HepG2 (cell line): Measurements from ENCODE around the gene LRRC45. TPM values are rescaled to one million over a fixed set of nuclear protein-coding genes. Genes with fewer than 3 reads are reported as not detected.

Experiments
- ATF6 ChIP-seq: sonication (generic); formaldehyde crosslinking; conservative IDR thresholded peaks from 2 replicates; pipeline ENCODE4 v1.4.0; 2020; ENCODE audit warnings: missing genetic modification reagents
- CCDC6 ChIP-seq: sonication (generic); formaldehyde crosslinking; IDR thresholded peaks from 2 replicates; pipeline ENCODE4 v1.8.1; 2022; ENCODE audit warnings: mild to moderate bottlenecking, missing genetic modification reagents, moderate library complexity
- GTF3A ChIP-seq: sonication (generic); formaldehyde crosslinking; conservative IDR thresholded peaks from 2 replicates; pipeline ENCODE4 v1.4.0; 2020; ENCODE audit warnings: mild to moderate bottlenecking, missing genetic modification reagents
- HES4 ChIP-seq: sonication (generic); formaldehyde crosslinking; IDR thresholded peaks from 2 replicates; pipeline ENCODE4 v1.9.0; 2021; ENCODE audit warnings: mild to moderate bottlenecking, missing genetic modification reagents, borderline replicate concordance
- HNRNPL ChIP-seq: fragments of 200-400 bp; formaldehyde crosslinking; IDR thresholded peaks from 2 replicates; pipeline ENCODE4 v1.6.1; 2017; ENCODE audit warnings: mild to moderate bottlenecking, low read depth, low read length
- KDM4B ChIP-seq: sonication (generic); formaldehyde crosslinking; IDR thresholded peaks from 2 replicates; pipeline ENCODE4 v1.4.0; 2020; ENCODE audit warnings: missing genetic modification reagents
- PHF20 ChIP-seq: sonication (generic); formaldehyde crosslinking; IDR thresholded peaks from 2 replicates; pipeline ENCODE4 v1.5.0; 2020; ENCODE audit warnings: mild to moderate bottlenecking, missing genetic modification reagents
- PRDM4 ChIP-seq: sonication (generic); formaldehyde crosslinking; IDR thresholded peaks from 2 replicates; pipeline ENCODE4 v1.9.0; 2021; ENCODE audit warnings: missing genetic modification reagents, borderline replicate concordance
- RAD21 ChIP-seq: fragments of 450-650 bp; formaldehyde crosslinking; IDR thresholded peaks from 2 replicates; pipeline ENCODE4 v1.5.0; 2020; ENCODE audit warnings: mild to moderate bottlenecking
- SALL1 ChIP-seq: sonication (generic); formaldehyde crosslinking; IDR thresholded peaks from 2 replicates; pipeline ENCODE4 v1.8.0; 2022; ENCODE audit warnings: mild to moderate bottlenecking, missing genetic modification reagents
- SIN3A ChIP-seq: IDR thresholded peaks from 2 replicates; pipeline ENCODE4 v1.6.1; 2011; ENCODE audit warnings: low read depth, mild to moderate bottlenecking, control low read depth, low read length, borderline replicate concordance
- ZBTB7A ChIP-seq: sonication (generic); formaldehyde crosslinking; IDR thresholded peaks from 2 replicates; pipeline ENCODE4 v1.8.0; 2022; ENCODE audit warnings: mild to moderate bottlenecking, missing genetic modification reagents
- ZNF280D ChIP-seq: sonication (generic); formaldehyde crosslinking; IDR thresholded peaks from 2 replicates; pipeline ENCODE4 v1.5.1; 2020; ENCODE audit warnings: mild to moderate bottlenecking, missing genetic modification reagents
- ZNF296 ChIP-seq: sonication (generic); formaldehyde crosslinking; conservative IDR thresholded peaks from 2 replicates; pipeline ENCODE4 v1.5.0; 2020; ENCODE audit warnings: mild to moderate bottlenecking, missing genetic modification reagents
- ZNF710 ChIP-seq: sonication (generic); formaldehyde crosslinking; IDR thresholded peaks from 2 replicates; pipeline ENCODE4 v1.5.0; 2020; ENCODE audit warnings: mild to moderate bottlenecking, missing genetic modification reagents, borderline replicate concordance
- ZNF777 ChIP-seq: sonication (generic); formaldehyde crosslinking; IDR thresholded peaks from 2 replicates; pipeline ENCODE4 v1.4.0; 2020; ENCODE audit warnings: missing genetic modification reagents
- ZNF839 ChIP-seq: sonication (generic); formaldehyde crosslinking; IDR thresholded peaks from 2 replicates; pipeline ENCODE4 v1.4.0; 2020; ENCODE audit warnings: missing genetic modification reagents, mild to moderate bottlenecking, borderline replicate concordance
- polyA plus RNA-seq, 8 experiments: library from polyadenylated mRNA; depleted of rRNA in 3 of 8; stranded (reverse) in 7 of 8; unstranded in 1 of 8; fragments of >200 nt; fragmentation: Illumina TruSeq in 4 of 8; extraction: Trizol in 4 of 8; gene quantifications; 2 replicates each; pipeline versions ENCODE4 v1.2.1 to v1.2.3, GENCODE V29; 2011 to 2016; ENCODE audit warnings: low read depth in 4 of 8, missing spikeins in 1 of 8, mixed read lengths in 1 of 8; ENCODE audit not compliant: insufficient read depth in 1 of 8
- total RNA-seq, 5 experiments: library from RNA; depleted of rRNA; stranded (reverse); fragments of >200 nt; fragmentation: Illumina TruSeq; extraction: Trizol; gene quantifications; 2 replicates each; pipeline ENCODE4 v1.2.3, GENCODE V29; 2016; ENCODE audit warnings: low read depth in 1 of 5

The LRRC45 gene
- total and polyA plus RNA-seq, 2 of the 13 experiments (the other 11 are each of a cell fraction or from before 2014, with no cell fraction given), result 11.6 to 48.1 TPM

GRCh38 chr17:82051776-82052637 lies 28.9 kb downstream of the LRRC45 start, which contains the start of the genes GPS1 and RFNG (continued):
- TF ChIP-seq PRDM4, result no peak
- TF ChIP-seq SIN3A, result peak; percentile 67
- peak; percentile 4; the same call in 1 of the 2 replicates for TF ChIP-seq ZNF777 (CRISPR knock-in tag)
- no peak for TF ChIP-seq ZNF710
- 0 out of 2 replicates have a peak, but pooled peaks have one; percentile 35 for TF ChIP-seq HNRNPL
- TF ChIP-seq ZNF280D (CRISPR knock-in tag), result no peak
- TF ChIP-seq ZNF296 (CRISPR knock-in tag), result no peak; the same call in 1 of the 2 replicates
- no peak for TF ChIP-seq ZNF839 (CRISPR knock-in tag)
- no peak for TF ChIP-seq GTF3A (CRISPR knock-in tag)
- TF ChIP-seq RAD21 (CRISPR knock-in tag), result peak; percentile 54; the same call in 1 of the 2 replicates
- no peak for TF ChIP-seq ATF6 (CRISPR knock-in tag)
- no peak for TF ChIP-seq CCDC6
- TF ChIP-seq ZBTB7A (CRISPR knock-in tag), result no peak
- peak; percentile 31; the same call in 1 of the 2 replicates for TF ChIP-seq SALL1 (CRISPR knock-in tag)
- peak; percentile 76 for TF ChIP-seq PHF20 (CRISPR knock-in tag)
- TF ChIP-seq HES4 (CRISPR knock-in tag), result peak; percentile 62; the same call in 1 of the 2 replicates
- no peak for TF ChIP-seq KDM4B (CRISPR knock-in tag)
